ENCODE data around the gene CNOT1. TPM values are rescaled to one million over a fixed set of nuclear protein-coding genes. Genes with fewer than 3 reads are reported as not detected.

CNOT1 gene
- total RNA-seq, 1 experiment from 2014 or later: 299 TPM

GRCh38 chr16:58536278-58536677 lies 93.3 kb downstream of the CNOT1 start:
- Histone ChIP-seq H3K9me2 (replicated peaks; ENCODE audit: insufficient read depth, low read length) (no peaks in the 10 kb centered on the region), H3K9ac (ENCODE audit: low read length) (no peak overlapping the region), H3K27ac (ENCODE audit: low read length) (no peak overlapping the region), H3K79me2 (ENCODE audit: low read length) (peaks cover 33% of the 10 kb centered on the region), H3K4me2 (ENCODE audit: low read depth, low read length, poor library complexity, severe bottlenecking) (no peak overlapping the region), H3K4me3 (ENCODE audit: low read length) (no peak overlapping the region), H2AFZ (ENCODE audit: low read length) (no peak overlapping the region), H3K36me3 (ENCODE audit: insufficient read depth, low read length) (peaks cover 89% of the 10 kb centered on the region), H3K27me3 (ENCODE audit: low read length) (no peaks in the 10 kb centered on the region), H4K20me1 (ENCODE audit: insufficient read depth, low read depth, low read length) (no peaks in the 10 kb centered on the region), H3K4me1 (ENCODE audit: low read length) (no peaks in the 10 kb centered on the region), H3K9me3 (ENCODE audit: low read length) (no peaks in the 10 kb centered on the region)
- no peak for DNase-seq

- H3K9me3 ChIP-seq (ENCODE audit: low read length): no peaks in the 10 kb centered on the region
- no peak for DNase-seq
Measured at GRCh38 chr16:58535100-58535499, 94.5 kb downstream of the CNOT1 start.

GRCh38 chr16:58533751-58534470 lies 95.7 kb downstream of the CNOT1 start:
- H3K9me2 ChIP-seq (replicated peaks; ENCODE audit: insufficient read depth, low read length): no peaks in the 10 kb centered on the region
- no peak overlapping the region for H3K27ac ChIP-seq (ENCODE audit: low read length)
- no peaks in the 10 kb centered on the region for H3K27me3 ChIP-seq (ENCODE audit: low read length)
- H3K4me3 ChIP-seq (ENCODE audit: low read length): no peak overlapping the region
- no peaks in the 10 kb centered on the region for H3K4me1 ChIP-seq (ENCODE audit: low read length)
- H3K4me2 ChIP-seq (ENCODE audit: low read depth, low read length, poor library complexity, severe bottlenecking): no peak overlapping the region
- no peaks in the 10 kb centered on the region for H3K9me3 ChIP-seq (ENCODE audit: low read length)
- H3K79me2 ChIP-seq (ENCODE audit: low read length): peaks cover 37% of the 10 kb centered on the region; the same call in 1 of the 2 replicates
- no peak overlapping the region for H2AFZ ChIP-seq (ENCODE audit: low read length)
- H3K36me3 ChIP-seq (ENCODE audit: insufficient read depth, low read length): peaks cover 90% of the 10 kb centered on the region
- no peaks in the 10 kb centered on the region for H4K20me1 ChIP-seq (ENCODE audit: insufficient read depth, low read depth, low read length)
- H3K9ac ChIP-seq (ENCODE audit: low read length): no peak overlapping the region
- no peak for DNase-seq

More at GRCh38 chr16:58535100-58535499, 94.5 kb downstream of the CNOT1 start:
- Histone ChIP-seq H3K27ac (ENCODE audit: low read length) (no peak overlapping the region), H4K20me1 (ENCODE audit: insufficient read depth, low read depth, low read length) (no peaks in the 10 kb centered on the region), H3K4me3 (ENCODE audit: low read length) (no peak overlapping the region), H2AFZ (ENCODE audit: low read length) (no peak overlapping the region), H3K9me2 (replicated peaks; ENCODE audit: insufficient read depth, low read length) (no peaks in the 10 kb centered on the region), H3K4me1 (ENCODE audit: low read length) (no peaks in the 10 kb centered on the region), H3K27me3 (ENCODE audit: low read length) (no peaks in the 10 kb centered on the region), H3K79me2 (ENCODE audit: low read length) (peaks cover 41% of the 10 kb centered on the region), H3K4me2 (ENCODE audit: low read depth, low read length, poor library complexity, severe bottlenecking) (no peak overlapping the region), H3K36me3 (ENCODE audit: insufficient read depth, low read length) (peaks cover 92% of the 10 kb centered on the region), H3K9ac (ENCODE audit: low read length) (no peak overlapping the region)

GRCh38 chr16:58532414-58532813 lies 97.2 kb downstream of the CNOT1 start:
- no peak for DNase-seq
- no peaks in the 10 kb centered on the region for H3K9me3 ChIP-seq (ENCODE audit: low read length)
- H3K9me2 ChIP-seq (replicated peaks; ENCODE audit: insufficient read depth, low read length): no peaks in the 10 kb centered on the region
- H3K4me2 ChIP-seq (ENCODE audit: low read depth, low read length, poor library complexity, severe bottlenecking): no peak overlapping the region
- H3K4me3 ChIP-seq (ENCODE audit: low read length): no peak overlapping the region
- no peak overlapping the region for H3K27ac ChIP-seq (ENCODE audit: low read length)
- H4K20me1 ChIP-seq (ENCODE audit: insufficient read depth, low read depth, low read length): no peaks in the 10 kb centered on the region
- peaks cover 3% of the 10 kb centered on the region; the same call in 1 of the 2 replicates for H3K4me1 ChIP-seq (ENCODE audit: low read length)
- H3K9ac ChIP-seq (ENCODE audit: low read length): no peak overlapping the region
- peaks cover 40% of the 10 kb centered on the region for H3K79me2 ChIP-seq (ENCODE audit: low read length)
- no peak overlapping the region for H2AFZ ChIP-seq (ENCODE audit: low read length)
- H3K36me3 ChIP-seq (ENCODE audit: insufficient read depth, low read length): peaks cover 90% of the 10 kb centered on the region
- no peaks in the 10 kb centered on the region for H3K27me3 ChIP-seq (ENCODE audit: low read length)

GRCh38 chr16:58530179-58530578 lies 99.4 kb downstream of the CNOT1 start:
- Histone ChIP-seq H4K20me1 (ENCODE audit: insufficient read depth, low read depth, low read length) (no peaks in the 10 kb centered on the region), H3K79me2 (ENCODE audit: low read length) (peaks cover 31% of the 10 kb centered on the region)
- DNase-seq: no peak

GRCh38 chr16:58519707-58520106 lies 109.9 kb downstream of the CNOT1 start:
- Histone ChIP-seq H3K27me3 (ENCODE audit: low read length) (no peaks in the 10 kb centered on the region), H3K36me3 (ENCODE audit: insufficient read depth, low read length) (peaks cover 75% of the 10 kb centered on the region), H3K79me2 (ENCODE audit: low read length) (peaks cover 19% of the 10 kb centered on the region), H3K9me3 (ENCODE audit: low read length) (no peaks in the 10 kb centered on the region), H3K4me2 (ENCODE audit: low read depth, low read length, poor library complexity, severe bottlenecking) (no peak overlapping the region), H3K9me2 (replicated peaks; ENCODE audit: insufficient read depth, low read length) (no peaks in the 10 kb centered on the region), H4K20me1 (ENCODE audit: insufficient read depth, low read depth, low read length) (no peaks in the 10 kb centered on the region), H3K4me3 (ENCODE audit: low read length) (no peak overlapping the region), H3K9ac (ENCODE audit: low read length) (no peak overlapping the region), H3K27ac (ENCODE audit: low read length) (peak overlapping the region; percentile 54; the same call in 1 of the 2 replicates), H2AFZ (ENCODE audit: low read length) (no peak overlapping the region), H3K4me1 (ENCODE audit: low read length) (peaks cover 28% of the 10 kb centered on the region)
- no peak for DNase-seq

More at GRCh38 chr16:58530179-58530578, 99.4 kb downstream of the CNOT1 start:
- no peaks in the 10 kb centered on the region for H3K27me3 ChIP-seq (ENCODE audit: low read length)
- peaks cover 85% of the 10 kb centered on the region for H3K36me3 ChIP-seq (ENCODE audit: insufficient read depth, low read length)
- no peak overlapping the region for H2AFZ ChIP-seq (ENCODE audit: low read length)
- no peak overlapping the region for H3K9ac ChIP-seq (ENCODE audit: low read length)
- H3K4me1 ChIP-seq (ENCODE audit: low read length): peaks cover 3% of the 10 kb centered on the region; the same call in 1 of the 2 replicates
- no peak overlapping the region for H3K4me2 ChIP-seq (ENCODE audit: low read depth, low read length, poor library complexity, severe bottlenecking)
- no peak overlapping the region for H3K4me3 ChIP-seq (ENCODE audit: low read length)
- no peak overlapping the region for H3K27ac ChIP-seq (ENCODE audit: low read length)
- no peaks in the 10 kb centered on the region for H3K9me2 ChIP-seq (replicated peaks; ENCODE audit: insufficient read depth, low read length)
- H3K9me3 ChIP-seq (ENCODE audit: low read length): no peaks in the 10 kb centered on the region

- H3K4me3 ChIP-seq (ENCODE audit: low read length): no peak overlapping the region
- H3K4me1 ChIP-seq (ENCODE audit: low read length): peaks cover 28% of the 10 kb centered on the region
- H3K9me3 ChIP-seq (ENCODE audit: low read length): no peaks in the 10 kb centered on the region
- H2AFZ ChIP-seq (ENCODE audit: low read length): no peak overlapping the region
- no peaks in the 10 kb centered on the region for H4K20me1 ChIP-seq (ENCODE audit: insufficient read depth, low read depth, low read length)
- peaks cover 14% of the 10 kb centered on the region; the same call in 1 of the 2 replicates for H3K79me2 ChIP-seq (ENCODE audit: low read length)
- DNase-seq: no peak
- H3K4me2 ChIP-seq (ENCODE audit: low read depth, low read length, poor library complexity, severe bottlenecking): no peak overlapping the region
- no peaks in the 10 kb centered on the region for H3K27me3 ChIP-seq (ENCODE audit: low read length)
- peaks cover 68% of the 10 kb centered on the region for H3K36me3 ChIP-seq (ENCODE audit: insufficient read depth, low read length)
- no peak overlapping the region for H3K9ac ChIP-seq (ENCODE audit: low read length)
- H3K27ac ChIP-seq (ENCODE audit: low read length): peak overlapping the region; percentile 54
- H3K9me2 ChIP-seq (replicated peaks; ENCODE audit: insufficient read depth, low read length): no peaks in the 10 kb centered on the region
Measured at GRCh38 chr16:58518980-58519368, 110.7 kb downstream of the CNOT1 start.

GRCh38 chr16:58518083-58518979 lies 111.3 kb downstream of the CNOT1 start:
- H3K4me2 ChIP-seq (ENCODE audit: low read depth, low read length, poor library complexity, severe bottlenecking): no peak overlapping the region
- H3K27ac ChIP-seq (ENCODE audit: low read length): peak overlapping the region; percentile 54
- DNase-seq: no peak
- H3K79me2 ChIP-seq (ENCODE audit: low read length): peaks cover 14% of the 10 kb centered on the region; the same call in 1 of the 2 replicates
- H3K9ac ChIP-seq (ENCODE audit: low read length): no peak overlapping the region
- no peaks in the 10 kb centered on the region for H4K20me1 ChIP-seq (ENCODE audit: insufficient read depth, low read depth, low read length)
- H2AFZ ChIP-seq (ENCODE audit: low read length): no peak overlapping the region
- peaks cover 28% of the 10 kb centered on the region for H3K4me1 ChIP-seq (ENCODE audit: low read length)
- no peaks in the 10 kb centered on the region for H3K9me2 ChIP-seq (replicated peaks; ENCODE audit: insufficient read depth, low read length)
- no peak overlapping the region for H3K4me3 ChIP-seq (ENCODE audit: low read length)
- H3K9me3 ChIP-seq (ENCODE audit: low read length): no peaks in the 10 kb centered on the region
- H3K36me3 ChIP-seq (ENCODE audit: insufficient read depth, low read length): peaks cover 64% of the 10 kb centered on the region
- no peaks in the 10 kb centered on the region for H3K27me3 ChIP-seq (ENCODE audit: low read length)

Measured in Karpas-422 (cell line).